GM18951 (cell line): ENCODE results near the gene COLQ.
"Not testable (repeated sequence)": the region's sequence is repeated elsewhere in the genome, so short reads cannot be mapped to it uniquely, and the experiment has no call there.

Experiments used
- POLR2A ChIP-seq: IDR thresholded peaks from 4 replicates; pipeline ENCODE4 v1.6.1; 2011; ENCODE audit warnings: mild to moderate bottlenecking; ENCODE audit not compliant: insufficient read length, insufficient read depth; ENCODE audit errors: extremely low read depth
- in situ Hi-C: fragments of 300-500 bp; cut with MboI; formaldehyde crosslinking; loops from one replicate; pipeline ENCODE4 v1.12.0; 2022; ENCODE audit warnings: low sequenced_read_pairs, mixed read lengths, inconsistent platforms; ENCODE audit not compliant: unreplicated experiment

Gene COLQ

GRCh38 chr3:15436246-15436645, 85.3 kb downstream of the COLQ start:
- in situ Hi-C loops = no loop called here
- TF ChIP-seq POLR2A = no peak

DNA sequence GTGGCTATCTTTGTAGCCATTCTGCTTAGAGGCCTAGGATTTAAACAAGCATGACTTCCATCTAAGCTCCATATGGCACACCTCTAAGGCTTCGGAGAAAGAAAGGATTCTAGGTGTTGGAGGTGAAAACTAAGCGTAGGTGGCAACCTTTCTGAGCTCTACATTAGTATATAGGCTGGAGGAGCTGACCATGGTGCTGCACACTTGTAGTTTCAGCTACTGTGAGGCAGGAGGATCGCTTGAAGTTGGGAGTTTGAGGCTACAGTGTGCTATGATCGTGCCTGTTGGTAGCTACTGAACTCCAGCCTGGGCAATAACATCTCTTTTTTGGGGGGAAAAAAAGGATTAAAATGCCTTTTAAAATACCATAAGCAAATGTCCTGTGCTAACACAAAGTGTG, 86.8 kb downstream of the COLQ start:
- in situ Hi-C loops = no loop called here
- no peak for TF ChIP-seq POLR2A

DNA sequence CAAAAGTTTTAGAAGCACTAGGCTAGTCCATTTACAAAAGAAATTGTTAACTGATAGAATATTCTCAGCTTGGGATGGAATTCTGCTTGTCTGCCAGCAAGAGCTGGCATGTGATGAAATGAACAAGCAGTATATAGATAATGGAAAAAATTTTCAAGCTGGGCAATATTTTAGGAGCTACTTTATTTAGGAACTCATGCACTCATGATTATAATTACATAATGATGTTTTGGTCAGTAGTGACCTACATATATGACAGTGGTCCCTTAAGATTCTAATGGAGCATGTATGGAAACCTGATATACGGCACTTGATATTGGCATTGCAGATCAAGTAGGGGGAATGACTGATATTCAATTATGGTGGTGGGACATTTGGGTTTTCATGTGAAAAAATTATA, 88.0 kb downstream of the COLQ start:
- in situ Hi-C loops = no loop called here
- TF ChIP-seq POLR2A = no peak

- in situ Hi-C loops = no loop called here
- TF ChIP-seq POLR2A = no peak
These were observed 90.2 kb downstream of the COLQ start for GRCh38 chr3:15431256-15431837.

- no peak for TF ChIP-seq POLR2A
- in situ Hi-C loops = no loop called here
These were observed 90.9 kb downstream of the COLQ start for GRCh38 chr3:15430624-15431023.

DNA sequence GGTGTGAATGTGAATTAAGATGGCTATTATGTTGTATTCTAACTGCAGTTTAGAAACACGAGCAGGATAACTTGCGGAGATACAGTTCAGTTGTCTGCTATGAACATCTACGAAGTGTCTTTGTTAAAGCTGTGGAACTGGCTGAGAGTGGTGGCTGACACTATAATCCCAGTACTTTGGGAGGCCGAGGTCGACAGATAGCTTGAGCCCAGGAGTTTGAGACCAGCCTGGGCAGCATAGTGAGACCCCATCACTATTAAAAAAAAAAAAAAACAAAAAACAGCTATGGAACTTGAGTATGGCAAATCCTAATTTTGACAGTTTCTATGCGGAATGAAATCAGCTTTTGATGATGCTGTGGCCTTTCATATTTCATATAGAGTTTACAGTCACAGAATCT, 92.4 kb downstream of the COLQ start:
- no peak for TF ChIP-seq POLR2A

DNA sequence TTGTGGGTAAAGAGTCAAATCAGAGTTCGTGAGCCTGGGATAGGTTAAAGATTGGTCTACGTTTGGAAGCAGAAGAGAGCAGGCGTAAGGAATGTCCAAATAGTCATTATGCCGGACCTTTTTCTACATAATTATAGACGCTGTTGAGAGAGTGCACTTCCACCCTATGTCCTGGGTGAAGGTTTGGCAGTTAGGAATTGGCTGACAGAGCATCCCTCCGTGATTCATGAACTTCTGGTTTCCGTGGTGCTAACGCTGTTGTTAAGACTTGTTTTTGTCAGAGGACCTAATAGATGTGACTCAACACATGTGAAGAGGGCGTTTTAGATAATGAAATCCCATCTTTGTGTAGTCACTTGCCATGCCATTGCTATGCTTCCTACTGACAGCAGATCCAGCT, 93.0 kb downstream of the COLQ start:
- in situ Hi-C loops = no loop called here
- no peak for TF ChIP-seq POLR2A

More for the DNA sequence above, 92.4 kb downstream of the COLQ start:
- in situ Hi-C loops = no loop called here

DNA sequence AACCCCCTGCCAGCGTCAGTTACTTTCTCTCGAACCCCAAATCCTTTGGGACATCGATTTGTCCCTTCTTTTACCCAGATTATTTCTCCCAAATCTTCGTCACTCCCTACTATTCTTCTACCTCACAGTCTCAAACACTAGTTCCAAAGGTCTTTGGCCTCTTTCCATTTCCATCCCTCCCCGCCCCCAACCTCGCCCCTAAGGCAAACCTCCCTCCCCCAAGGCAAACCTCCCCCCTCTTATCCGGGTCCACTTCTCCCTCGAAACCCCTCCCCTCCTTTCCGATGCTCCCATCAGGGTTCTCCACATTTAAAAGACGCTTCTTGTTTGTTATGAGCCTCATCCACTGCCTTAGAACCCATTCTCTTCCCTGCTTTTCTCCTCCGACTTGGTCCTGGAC, 93.5 kb downstream of the COLQ start:
- TF ChIP-seq POLR2A = no peak
- in situ Hi-C loops = no loop called here

DNA sequence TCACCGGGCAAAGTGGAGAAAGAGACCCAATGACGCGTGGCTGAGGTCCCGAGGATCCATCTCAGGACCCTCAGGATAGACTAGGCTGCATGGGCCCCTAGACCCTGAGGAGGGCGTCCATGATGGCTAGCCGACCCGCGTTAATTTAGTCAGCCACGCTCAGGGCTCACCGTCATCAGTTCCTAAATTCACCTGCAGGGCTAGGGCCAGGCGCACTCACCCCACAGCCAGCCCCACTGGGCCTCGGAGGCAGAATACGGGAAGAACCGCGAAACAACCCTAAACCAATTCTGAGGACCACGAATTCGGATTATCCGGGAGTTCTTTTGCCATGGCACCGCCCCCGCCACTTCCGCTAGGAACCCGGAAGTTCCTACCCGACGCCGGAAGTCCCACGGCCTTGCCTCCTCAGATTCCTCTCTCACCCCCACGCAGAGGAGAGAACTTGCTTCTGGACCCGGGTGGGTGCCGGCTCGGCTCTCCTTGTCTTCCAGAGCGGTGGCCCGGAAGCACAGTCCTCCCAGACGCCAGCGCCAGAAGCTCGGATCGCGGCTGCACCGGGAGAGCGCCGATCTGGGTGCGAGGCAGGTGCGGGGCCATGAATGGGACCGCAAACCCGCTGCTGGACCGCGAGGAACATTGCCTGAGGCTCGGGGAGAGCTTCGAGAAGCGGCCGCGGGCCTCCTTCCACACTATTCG, 94.2 kb downstream of the COLQ start, which contains the start of the genes EAF1 and METTL6:
Gene EAF1 (plus strand): TSS at position 417 of the 699 bp plus-strand sequence. CDS start 182 bp downstream, at position 599.
Gene METTL6 (minus strand): TSS at position 363 of the 699 bp plus-strand sequence. CDS start 1,033 bp downstream, outside the sequence.
- in situ Hi-C loops = no loop called here
- peak; percentile 87 for TF ChIP-seq POLR2A

GRCh38 chr3:15426579-15427118, 94.9 kb downstream of the COLQ start:
- in situ Hi-C loops = no loop called here

GRCh38 chr3:15420871-15421270, 100.6 kb downstream of the COLQ start:
- in situ Hi-C loops = no loop called here
- TF ChIP-seq POLR2A = no peak

More at GRCh38 chr3:15426579-15427118, 94.9 kb downstream of the COLQ start:
- no peak for TF ChIP-seq POLR2A

GRCh38 chr3:15410966-15411365, 110.5 kb downstream of the COLQ start:
- in situ Hi-C loops = not testable (repeated sequence)

GRCh38 chr3:15409774-15410173, 111.7 kb downstream of the COLQ start:
- TF ChIP-seq POLR2A = no peak
- in situ Hi-C loops = loop anchor here (10.0 kb wide), 2 partner anchors 215 to 295 kb away; no protein-coding TSS in a partner anchor

DNA sequence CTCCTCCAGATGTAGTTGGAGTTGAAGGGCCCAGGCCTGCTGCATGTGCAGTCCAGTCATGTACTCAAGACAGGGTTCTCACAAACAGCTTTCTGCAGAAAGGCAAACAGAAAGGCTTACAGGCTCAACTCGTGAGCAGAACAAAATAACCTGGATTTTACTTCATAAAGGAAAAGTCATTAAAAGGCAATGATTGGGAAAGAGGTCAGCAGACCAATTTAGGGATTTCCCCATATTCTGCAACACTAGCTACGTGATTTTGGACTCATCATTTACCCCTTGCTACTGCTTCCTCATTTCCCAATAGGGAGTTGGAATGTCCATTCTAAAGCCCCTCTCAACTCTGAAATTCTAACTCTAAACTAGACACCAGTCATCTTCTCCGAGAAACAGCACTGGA, 112.3 kb downstream of the COLQ start:
- TF ChIP-seq POLR2A = no peak
- in situ Hi-C loops = loop anchor here (10.0 kb wide), 2 partner anchors 214 to 294 kb away; no protein-coding TSS in a partner anchor
